ENCODE measurements around the gene SMIM21. TPM values are rescaled to one million over a fixed set of nuclear protein-coding genes. Genes with fewer than 3 reads are reported as not detected.

Gene SMIM21
- total RNA-seq, 4 donors from 2014 or later, result not detected

DNA sequence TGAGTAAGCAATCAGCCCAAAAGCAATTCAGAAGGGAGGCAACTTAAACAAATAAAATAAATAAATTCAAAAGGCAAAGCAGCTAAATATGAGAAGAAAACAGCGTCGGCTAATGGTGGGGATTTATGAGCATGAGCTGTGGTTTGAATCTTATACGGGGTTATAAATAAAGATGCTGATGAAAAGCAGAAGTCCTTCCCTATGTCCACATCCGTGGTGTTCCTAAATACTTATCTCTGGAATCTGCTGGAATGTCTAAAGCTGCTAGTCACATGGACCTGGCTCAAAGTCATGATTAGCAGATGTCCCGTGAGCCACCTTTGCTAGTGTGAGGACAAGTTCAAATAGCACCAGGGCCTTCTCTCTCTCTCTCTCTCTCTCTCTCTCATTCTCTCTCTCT lies 33.8 kb downstream of the SMIM21 start:
- TF ChIP-seq, protein P1, sequence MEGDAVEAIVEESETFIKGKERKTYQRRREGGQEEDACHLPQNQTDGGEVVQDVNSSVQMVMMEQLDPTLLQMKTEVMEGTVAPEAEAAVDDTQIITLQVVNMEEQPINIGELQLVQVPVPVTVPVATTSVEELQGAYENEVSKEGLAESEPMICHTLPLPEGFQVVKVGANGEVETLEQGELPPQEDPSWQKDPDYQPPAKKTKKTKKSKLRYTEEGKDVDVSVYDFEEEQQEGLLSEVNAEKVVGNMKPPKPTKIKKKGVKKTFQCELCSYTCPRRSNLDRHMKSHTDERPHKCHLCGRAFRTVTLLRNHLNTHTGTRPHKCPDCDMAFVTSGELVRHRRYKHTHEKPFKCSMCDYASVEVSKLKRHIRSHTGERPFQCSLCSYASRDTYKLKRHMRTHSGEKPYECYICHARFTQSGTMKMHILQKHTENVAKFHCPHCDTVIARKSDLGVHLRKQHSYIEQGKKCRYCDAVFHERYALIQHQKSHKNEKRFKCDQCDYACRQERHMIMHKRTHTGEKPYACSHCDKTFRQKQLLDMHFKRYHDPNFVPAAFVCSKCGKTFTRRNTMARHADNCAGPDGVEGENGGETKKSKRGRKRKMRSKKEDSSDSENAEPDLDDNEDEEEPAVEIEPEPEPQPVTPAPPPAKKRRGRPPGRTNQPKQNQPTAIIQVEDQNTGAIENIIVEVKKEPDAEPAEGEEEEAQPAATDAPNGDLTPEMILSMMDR (IDR thresholded peaks at IDR 0.05; ENCODE audit: low read depth), result no peak

- TF ChIP-seq, protein P1 (IDR thresholded peaks at IDR 0.05; ENCODE audit: low read depth), result no peak
These were observed 35.3 kb downstream of the SMIM21 start for GRCh38 chr18:75392226-75392578.

DNA sequence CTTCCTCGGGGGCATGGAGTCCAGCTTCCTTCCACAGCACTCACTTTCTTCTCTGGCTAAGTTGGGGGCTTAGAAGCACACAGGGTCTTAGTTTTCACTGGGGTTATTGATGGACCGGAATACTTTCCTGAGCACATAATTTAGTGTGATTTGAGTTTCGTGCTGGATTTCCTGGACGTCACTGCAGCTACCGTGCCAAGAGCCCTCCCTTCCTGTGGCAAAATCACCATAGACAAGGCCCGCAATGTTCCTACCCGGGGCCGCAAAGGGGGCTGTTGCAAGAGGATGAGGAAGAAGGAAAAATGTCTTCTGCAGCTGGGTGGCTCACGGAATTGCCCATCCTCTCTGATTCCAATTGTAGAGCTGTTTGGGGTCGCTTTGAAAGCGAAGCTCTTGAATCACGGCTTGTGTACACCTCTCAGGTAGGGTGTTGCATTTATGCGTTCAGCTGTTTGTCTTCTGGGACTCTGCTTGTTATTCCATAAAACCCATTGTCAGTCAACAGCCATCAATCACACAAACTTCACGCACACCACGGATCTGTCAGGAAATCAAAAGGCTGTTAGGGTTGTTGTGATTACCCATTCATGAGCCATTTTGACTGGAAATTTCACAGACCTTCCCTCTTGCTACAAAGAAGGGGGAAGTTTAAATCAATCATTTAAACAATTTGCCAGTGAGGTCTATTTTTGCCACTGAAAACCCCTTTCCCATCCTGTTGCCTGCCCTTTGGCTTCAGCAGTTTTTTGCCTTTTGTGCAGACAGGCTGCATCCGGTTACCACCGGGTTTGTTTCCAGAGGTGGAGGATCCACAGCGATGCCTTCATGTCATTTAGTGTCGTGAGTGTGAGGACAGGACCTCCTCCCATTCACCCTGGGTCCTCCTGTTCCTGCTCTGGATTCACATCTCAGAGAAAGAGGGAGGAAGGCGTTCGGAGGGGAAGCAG lies 36.0 kb downstream of the SMIM21 start:
- TF ChIP-seq, protein P1 (IDR thresholded peaks at IDR 0.05; ENCODE audit: low read depth), result no peak

DNA sequence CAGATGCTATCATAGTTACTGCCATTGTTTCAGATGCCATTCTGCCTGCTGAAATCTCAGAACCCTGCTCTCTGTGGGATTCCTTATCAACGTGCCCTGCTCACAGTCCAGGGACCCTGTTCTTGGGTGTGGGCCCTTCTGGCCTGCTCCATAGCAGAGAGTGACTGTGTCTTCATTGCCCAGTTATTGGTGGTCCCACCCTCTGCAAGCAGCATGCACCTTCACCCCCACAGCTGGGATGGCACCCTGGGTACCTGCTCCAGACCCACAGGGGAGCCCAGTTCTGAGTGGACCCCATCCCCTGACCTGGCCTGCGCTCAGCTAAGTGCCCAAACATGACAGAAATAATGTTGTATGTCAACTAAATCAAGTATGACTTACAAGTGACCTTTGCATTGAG lies 36.6 kb downstream of the SMIM21 start:
- TF ChIP-seq, protein P1 (IDR thresholded peaks at IDR 0.05; ENCODE audit: low read depth), result no peak

- TF ChIP-seq, protein P1 (IDR thresholded peaks at IDR 0.05; ENCODE audit: low read depth), result no peak
These were observed 43.4 kb downstream of the SMIM21 start for GRCh38 chr18:75384144-75384543.

GRCh38 chr18:75378376-75379315 lies 48.9 kb downstream of the SMIM21 start:
- TF ChIP-seq, protein P1 (IDR thresholded peaks at IDR 0.05; ENCODE audit: low read depth), result no peak

DNA sequence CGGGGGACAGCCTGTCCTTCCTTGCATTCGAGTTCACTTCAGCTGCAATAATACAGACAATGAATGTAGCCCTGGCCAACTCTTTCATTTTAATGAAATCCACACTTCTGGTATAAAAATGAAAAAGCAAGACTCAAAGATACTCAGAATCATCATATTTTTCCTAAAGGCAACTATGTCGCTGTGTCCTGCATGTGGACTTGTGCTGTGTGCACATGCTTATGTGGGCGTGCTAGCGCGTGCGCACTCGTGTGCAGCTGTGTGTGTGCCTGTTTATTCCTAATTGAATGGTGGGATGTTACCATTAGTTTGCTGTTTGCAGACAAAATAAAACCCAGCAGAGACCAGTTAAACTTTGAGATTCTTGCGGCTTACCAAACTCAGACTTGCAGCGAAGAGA lies 49.6 kb downstream of the SMIM21 start:
- TF ChIP-seq, protein P1 (IDR thresholded peaks at IDR 0.05; ENCODE audit: low read depth), result no peak
